Neuron (in vitro differentiated cells): Measurements from ENCODE around the gene SMOC2.
A peak's percentile ranks its signal among the peaks of the same experiment; 100 is the strongest.

Experiments used
- H2AFZ ChIP-seq: one replicate; pipeline ENCODE4 v1.6.1; 2013; ENCODE audit warnings: low read depth, mild to moderate bottlenecking, inconsistent platforms, low read length, moderate library complexity
- H3K27me3 ChIP-seq: one replicate; pipeline ENCODE4 v1.6.1; 2013; ENCODE audit warnings: low read length; ENCODE audit not compliant: insufficient read depth
- H3K36me3 ChIP-seq: one replicate; pipeline ENCODE4 v1.6.1; 2013; ENCODE audit warnings: low read length; ENCODE audit not compliant: insufficient read depth
- H3K4me1 ChIP-seq: one replicate; pipeline ENCODE4 v1.6.1; 2013; ENCODE audit warnings: low read length; ENCODE audit not compliant: insufficient read depth
- H3K4me3 ChIP-seq: 2 replicates; pipeline ENCODE4 v1.5.1; 2013; ENCODE audit warnings: mild to moderate bottlenecking, low read length, moderate library complexity
- H3K9me3 ChIP-seq: one replicate; pipeline ENCODE4 v1.6.1; 2013; ENCODE audit warnings: low read length

SMOC2 gene

GRCh38 chr6:168440520-168441433 is at the start of gene SMOC2:
TSS of gene SMOC2 (plus strand) at chr6:168441184. CDS start at chr6:168441371, 187 bp downstream.
- peaks cover 22% of the 10 kb centered on the region for H3K4me1 ChIP-seq
- H3K9me3 ChIP-seq = peaks cover 1% of the 10 kb centered on the region
- H3K36me3 ChIP-seq = no peaks in the 10 kb centered on the region
- peaks cover 53% of the 10 kb centered on the region for H3K27me3 ChIP-seq
- H3K4me3 ChIP-seq = peak within 1 kb of the TSS; percentile 54
- H2AFZ ChIP-seq = peak within 1 kb of the TSS; percentile 64

GRCh38 chr6:168393126-168393870 is 47.7 kb upstream of the SMOC2 start:
- Histone ChIP-seq H3K27me3 (no peaks in the 10 kb centered on the region), H3K36me3 (no peaks in the 10 kb centered on the region), H2AFZ (no peak overlapping the region), H3K4me3 (no peak overlapping the region), H3K9me3 (no peaks in the 10 kb centered on the region), H3K4me1 (peaks cover 3% of the 10 kb centered on the region)

GRCh38 chr6:168394606-168395005 is 46.4 kb upstream of the SMOC2 start:
- Histone ChIP-seq H2AFZ (no peak overlapping the region), H3K9me3 (no peaks in the 10 kb centered on the region), H3K4me3 (no peak overlapping the region), H3K4me1 (peaks cover 3% of the 10 kb centered on the region), H3K36me3 (no peaks in the 10 kb centered on the region), H3K27me3 (no peaks in the 10 kb centered on the region)

GRCh38 chr6:168395983-168396382 is 45.0 kb upstream of the SMOC2 start:
- no peaks in the 10 kb centered on the region for H3K36me3 ChIP-seq
- no peaks in the 10 kb centered on the region for H3K27me3 ChIP-seq
- no peaks in the 10 kb centered on the region for H3K9me3 ChIP-seq

GRCh38 chr6:168396561-168396960 is 44.4 kb upstream of the SMOC2 start:
- H2AFZ ChIP-seq = no peak overlapping the region
- peaks cover 3% of the 10 kb centered on the region for H3K4me1 ChIP-seq
- H3K36me3 ChIP-seq = no peaks in the 10 kb centered on the region
- no peaks in the 10 kb centered on the region for H3K9me3 ChIP-seq
- no peak overlapping the region for H3K4me3 ChIP-seq
- H3K27me3 ChIP-seq = no peaks in the 10 kb centered on the region

More at GRCh38 chr6:168395983-168396382, 45.0 kb upstream of the SMOC2 start:
- H3K4me3 ChIP-seq = no peak overlapping the region
- peaks cover 3% of the 10 kb centered on the region for H3K4me1 ChIP-seq
- H2AFZ ChIP-seq = no peak overlapping the region

GRCh38 chr6:168397012-168397411 is 44.0 kb upstream of the SMOC2 start:
- Histone ChIP-seq H3K4me1 (peaks cover 4% of the 10 kb centered on the region), H3K36me3 (no peaks in the 10 kb centered on the region), H3K27me3 (no peaks in the 10 kb centered on the region), H2AFZ (no peak overlapping the region), H3K9me3 (no peaks in the 10 kb centered on the region), H3K4me3 (no peak overlapping the region)

- Histone ChIP-seq H3K4me3 (no peak overlapping the region), H3K9me3 (no peaks in the 10 kb centered on the region), H3K4me1 (peaks cover 6% of the 10 kb centered on the region), H3K36me3 (no peaks in the 10 kb centered on the region), H2AFZ (no peak overlapping the region), H3K27me3 (no peaks in the 10 kb centered on the region)
Measured at GRCh38 chr6:168400037-168400436, 40.9 kb upstream of the SMOC2 start.

- Histone ChIP-seq H3K9me3 (no peaks in the 10 kb centered on the region), H2AFZ (no peak overlapping the region), H3K36me3 (no peaks in the 10 kb centered on the region), H3K4me1 (peaks cover 3% of the 10 kb centered on the region), H3K4me3 (no peak overlapping the region), H3K27me3 (no peaks in the 10 kb centered on the region)
Measured at GRCh38 chr6:168403370-168404005, 37.5 kb upstream of the SMOC2 start.

- Histone ChIP-seq H3K4me1 (peaks cover 3% of the 10 kb centered on the region), H3K36me3 (no peaks in the 10 kb centered on the region), H3K9me3 (no peaks in the 10 kb centered on the region), H3K27me3 (no peaks in the 10 kb centered on the region), H2AFZ (no peak overlapping the region), H3K4me3 (no peak overlapping the region)
Measured at GRCh38 chr6:168404560-168404959, 36.4 kb upstream of the SMOC2 start.

GRCh38 chr6:168407842-168408241 is 33.1 kb upstream of the SMOC2 start:
- H3K27me3 ChIP-seq = no peaks in the 10 kb centered on the region
- H3K9me3 ChIP-seq = no peaks in the 10 kb centered on the region
- no peaks in the 10 kb centered on the region for H3K4me1 ChIP-seq
- H2AFZ ChIP-seq = no peak overlapping the region
- H3K4me3 ChIP-seq = no peak overlapping the region
- H3K36me3 ChIP-seq = no peaks in the 10 kb centered on the region

- Histone ChIP-seq H3K27me3 (no peaks in the 10 kb centered on the region), H2AFZ (no peak overlapping the region), H3K36me3 (no peaks in the 10 kb centered on the region), H3K4me3 (no peak overlapping the region), H3K4me1 (no peaks in the 10 kb centered on the region), H3K9me3 (no peaks in the 10 kb centered on the region)
Measured at GRCh38 chr6:168408504-168409136, 32.4 kb upstream of the SMOC2 start.

- Histone ChIP-seq H3K4me1 (no peaks in the 10 kb centered on the region), H3K9me3 (no peaks in the 10 kb centered on the region), H3K4me3 (no peak overlapping the region), H2AFZ (no peak overlapping the region), H3K36me3 (no peaks in the 10 kb centered on the region), H3K27me3 (no peaks in the 10 kb centered on the region)
Measured at GRCh38 chr6:168410035-168410434, 30.9 kb upstream of the SMOC2 start.
